ENCODE data around the gene MAD1L1.

MAD1L1 gene

DNA sequence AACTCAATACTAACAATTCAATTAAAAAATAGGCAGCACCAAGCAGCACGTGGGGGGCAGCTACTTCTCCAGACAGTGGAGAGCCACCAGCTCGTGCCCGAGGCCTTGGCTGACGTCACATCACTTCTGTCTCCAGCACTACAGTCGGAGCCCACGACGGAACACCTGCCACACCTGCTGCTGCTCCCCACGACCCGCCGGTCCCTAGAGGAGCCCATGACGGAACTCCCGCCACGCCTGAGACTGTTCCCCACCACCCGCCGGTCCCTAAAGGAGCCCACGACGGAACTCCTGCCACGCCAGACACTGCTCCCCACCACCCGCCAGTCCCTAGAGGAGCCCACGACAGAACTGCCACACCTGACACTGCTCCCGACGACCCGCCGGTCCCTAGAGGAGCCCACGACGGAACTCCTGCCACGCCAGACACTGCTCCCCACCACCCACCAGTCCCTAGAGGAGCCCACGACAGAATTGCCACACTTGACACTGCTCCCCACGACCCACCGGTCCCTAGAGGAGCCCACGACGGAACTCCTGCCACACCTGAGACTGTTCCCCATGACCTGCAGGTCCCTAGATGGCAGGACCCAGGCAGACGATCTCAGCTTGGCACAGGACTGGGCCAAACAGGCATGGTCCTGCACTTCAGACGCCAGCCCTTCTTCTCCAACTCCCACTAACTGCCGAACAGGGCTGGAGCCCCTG is 304.7 kb downstream of the MAD1L1 start:
- Histone ChIP-seq H4K8ac (ENCODE audit: low read depth, low read length) (no peak overlapping the region), H2AFZ (ENCODE audit: insufficient read depth, low read length, poor library complexity) (no peak overlapping the region), H3K4me3 (ENCODE audit: low read depth, low read length) (no peak overlapping the region), H3K27ac (ENCODE audit: low read depth, low read length) (no peak overlapping the region), H3K9me3 (ENCODE audit: insufficient read depth, low read depth, low read length) (peaks cover 7% of the 10 kb centered on the region), H4K12ac (ENCODE audit: low read depth, low read length) (no peak overlapping the region), H3K36me3 (ENCODE audit: control insufficient read depth in 1 of 2, insufficient read depth in 2 of 2, low read length in 2 of 2) (no peaks in the 10 kb centered on the region), H3K27me3 (ENCODE audit: insufficient read depth, low read length) (no peaks in the 10 kb centered on the region), H4K91ac (ENCODE audit: low read depth, low read length) (no peak overlapping the region), H3K18ac (ENCODE audit: low read length) (no peak overlapping the region), H3K79me2 (ENCODE audit: control insufficient read depth, insufficient read depth, low read length, poor library complexity) (no peaks in the 10 kb centered on the region), H2BK120ac (ENCODE audit: insufficient read depth, low read length, poor library complexity) (no peak overlapping the region), H3K4ac (ENCODE audit: low read depth, low read length) (no peak overlapping the region), H2BK5ac (ENCODE audit: low read depth, low read length, poor library complexity) (no peak overlapping the region), H3K14ac (ENCODE audit: low read length) (no peak overlapping the region), H3K79me1 (ENCODE audit: low read length) (no peaks in the 10 kb centered on the region), H3K23ac (ENCODE audit: low read length) (no peak overlapping the region), H2BK12ac (ENCODE audit: low read length) (no peak overlapping the region), H3K4me1 (ENCODE audit: control insufficient read depth in 1 of 2, insufficient read depth in 2 of 2, low read length in 2 of 2) (no peaks in the 10 kb centered on the region), H3K4me2 (ENCODE audit: low read length) (no peak overlapping the region), H2AK5ac (ENCODE audit: low read length) (no peak overlapping the region), H3K9ac (ENCODE audit: low read length) (no peak overlapping the region)
- WGBS (ENCODE audit: extremely low coverage, insufficient coverage, insufficient read length), result no CpG with 5 or more reads among the region's 35 CpGs
- no peak for DNase-seq

DNA sequence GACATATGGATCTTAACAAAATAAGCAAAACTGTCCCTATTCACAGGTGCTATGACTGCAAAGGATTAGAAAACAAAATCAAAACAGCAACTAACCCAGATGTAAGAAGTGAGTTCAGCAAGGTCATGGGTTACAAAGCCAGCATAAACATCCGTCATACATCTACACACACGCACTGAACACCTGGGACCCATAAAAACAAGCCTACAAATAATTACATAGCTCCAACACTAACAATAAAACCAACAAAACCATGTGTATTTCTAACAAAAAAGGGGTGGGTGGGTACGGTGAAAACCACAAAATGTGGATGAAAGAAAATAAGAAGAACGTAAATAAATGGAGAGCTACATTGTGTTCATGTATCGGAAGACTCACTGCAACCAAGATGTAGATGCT is 305.8 kb downstream of the MAD1L1 start:
- no CpG with 5 or more reads among the region's 5 CpGs for WGBS (ENCODE audit: extremely low coverage, insufficient coverage, insufficient read length)
- Histone ChIP-seq H4K8ac (ENCODE audit: low read depth, low read length) (no peak overlapping the region), H3K79me2 (ENCODE audit: control insufficient read depth, insufficient read depth, low read length, poor library complexity) (no peaks in the 10 kb centered on the region), H3K4ac (ENCODE audit: low read depth, low read length) (no peak overlapping the region), H3K79me1 (ENCODE audit: low read length) (no peaks in the 10 kb centered on the region), H3K9ac (ENCODE audit: low read length) (no peak overlapping the region), H3K27me3 (ENCODE audit: insufficient read depth, low read length) (no peaks in the 10 kb centered on the region), H3K18ac (ENCODE audit: low read length) (no peak overlapping the region), H2AK5ac (ENCODE audit: low read length) (no peak overlapping the region), H3K36me3 (ENCODE audit: control insufficient read depth in 1 of 2, insufficient read depth in 2 of 2, low read length in 2 of 2) (no peaks in the 10 kb centered on the region), H3K9me3 (ENCODE audit: insufficient read depth, low read depth, low read length) (peaks cover 7% of the 10 kb centered on the region), H4K91ac (ENCODE audit: low read depth, low read length) (no peak overlapping the region), H2BK12ac (ENCODE audit: low read length) (no peak overlapping the region), H2BK5ac (ENCODE audit: low read depth, low read length, poor library complexity) (no peak overlapping the region), H3K4me3 (ENCODE audit: low read depth, low read length) (no peak overlapping the region), H2BK120ac (ENCODE audit: insufficient read depth, low read length, poor library complexity) (no peak overlapping the region), H2AFZ (ENCODE audit: insufficient read depth, low read length, poor library complexity) (no peak overlapping the region), H3K23ac (ENCODE audit: low read length) (no peak overlapping the region), H3K27ac (ENCODE audit: low read depth, low read length) (no peak overlapping the region), H3K14ac (ENCODE audit: low read length) (no peak overlapping the region), H3K4me1 (ENCODE audit: control insufficient read depth in 1 of 2, insufficient read depth in 2 of 2, low read length in 2 of 2) (peaks cover 3 to 6% of the 10 kb centered on the region in 2 experiments), H3K4me2 (ENCODE audit: low read length) (no peak overlapping the region), H4K12ac (ENCODE audit: low read depth, low read length) (no peak overlapping the region)
- DNase-seq, result no peak

DNA sequence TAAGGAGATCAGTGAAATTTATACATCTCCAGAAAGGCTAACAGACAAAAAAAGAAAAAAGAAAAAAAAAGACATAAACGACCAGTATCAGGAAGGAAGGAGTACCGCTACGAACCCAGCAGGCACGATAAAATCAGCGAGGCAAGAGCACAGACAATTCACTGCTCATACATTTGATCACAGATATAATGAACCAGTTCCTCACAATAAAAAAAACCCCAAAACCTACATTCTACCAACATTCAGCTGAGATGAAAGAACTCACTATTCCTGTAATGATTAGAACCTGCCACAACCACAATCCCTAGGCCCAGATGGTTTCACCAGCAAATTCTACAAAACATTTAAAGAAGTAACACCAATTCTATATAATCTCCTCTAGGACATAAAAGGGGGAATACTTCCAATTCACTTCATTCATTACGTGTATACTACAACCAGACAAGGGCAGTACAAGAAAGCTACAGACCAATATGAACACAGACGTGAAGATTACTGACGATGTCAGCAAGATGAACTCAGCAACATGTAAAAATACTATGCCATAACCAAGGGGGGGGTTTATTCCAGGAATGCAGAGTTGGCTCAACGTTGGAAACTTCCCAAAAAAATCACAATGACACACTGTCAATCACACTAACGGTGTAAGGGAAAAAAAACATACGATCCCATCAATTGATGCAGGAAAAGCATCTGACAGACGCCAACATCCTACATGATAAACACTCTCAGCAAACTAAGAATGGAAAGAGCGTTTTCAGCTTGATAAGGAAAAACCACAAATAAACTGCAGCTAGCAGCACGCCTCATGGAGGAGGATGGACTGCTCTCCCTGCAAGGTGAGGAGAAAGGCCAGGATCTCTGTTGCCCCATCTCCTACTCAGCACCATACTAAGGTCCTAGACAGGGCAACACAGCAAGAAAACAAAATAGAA is 306.5 kb downstream of the MAD1L1 start:
- no peak overlapping the region for H2BK12ac ChIP-seq (ENCODE audit: low read length)
- H3K4ac ChIP-seq (ENCODE audit: low read depth, low read length), result no peak overlapping the region
- H3K79me1 ChIP-seq (ENCODE audit: low read length), result no peaks in the 10 kb centered on the region
- H3K36me3 ChIP-seq (ENCODE audit: control insufficient read depth in 1 of 2, insufficient read depth in 2 of 2, low read length in 2 of 2), result no peaks in the 10 kb centered on the region
- H3K14ac ChIP-seq (ENCODE audit: low read length), result no peak overlapping the region
- H4K12ac ChIP-seq (ENCODE audit: low read depth, low read length), result no peak overlapping the region
- no peak overlapping the region for H3K23ac ChIP-seq (ENCODE audit: low read length)
- H4K91ac ChIP-seq (ENCODE audit: low read depth, low read length), result no peak overlapping the region
- no peak overlapping the region for H4K8ac ChIP-seq (ENCODE audit: low read depth, low read length)
- H3K4me1 ChIP-seq (ENCODE audit: control insufficient read depth in 1 of 2, insufficient read depth in 2 of 2, low read length in 2 of 2), result peaks cover 3 to 6% of the 10 kb centered on the region in 2 experiments
- no peak overlapping the region for H2AK5ac ChIP-seq (ENCODE audit: low read length)
- no peak overlapping the region for H3K27ac ChIP-seq (ENCODE audit: low read depth, low read length)
- no peak overlapping the region for H3K18ac ChIP-seq (ENCODE audit: low read length)
- H2AFZ ChIP-seq (ENCODE audit: insufficient read depth, low read length, poor library complexity), result no peak overlapping the region
- no peak overlapping the region for H2BK120ac ChIP-seq (ENCODE audit: insufficient read depth, low read length, poor library complexity)
- no peaks in the 10 kb centered on the region for H3K27me3 ChIP-seq (ENCODE audit: insufficient read depth, low read length)
- H2BK5ac ChIP-seq (ENCODE audit: low read depth, low read length, poor library complexity), result no peak overlapping the region
- peaks cover 5% of the 10 kb centered on the region for H3K9me3 ChIP-seq (ENCODE audit: insufficient read depth, low read depth, low read length)
- no CpG with 5 or more reads among the region's 14 CpGs for WGBS (ENCODE audit: extremely low coverage, insufficient coverage, insufficient read length)
- DNase-seq, result peak in 1 of 2 donors; percentile 11
- H3K4me2 ChIP-seq (ENCODE audit: low read length), result no peak overlapping the region
- no peak overlapping the region for H3K9ac ChIP-seq (ENCODE audit: low read length)
- no peak overlapping the region for H3K4me3 ChIP-seq (ENCODE audit: low read depth, low read length)
- H3K79me2 ChIP-seq (ENCODE audit: control insufficient read depth, insufficient read depth, low read length, poor library complexity), result no peaks in the 10 kb centered on the region

DNA sequence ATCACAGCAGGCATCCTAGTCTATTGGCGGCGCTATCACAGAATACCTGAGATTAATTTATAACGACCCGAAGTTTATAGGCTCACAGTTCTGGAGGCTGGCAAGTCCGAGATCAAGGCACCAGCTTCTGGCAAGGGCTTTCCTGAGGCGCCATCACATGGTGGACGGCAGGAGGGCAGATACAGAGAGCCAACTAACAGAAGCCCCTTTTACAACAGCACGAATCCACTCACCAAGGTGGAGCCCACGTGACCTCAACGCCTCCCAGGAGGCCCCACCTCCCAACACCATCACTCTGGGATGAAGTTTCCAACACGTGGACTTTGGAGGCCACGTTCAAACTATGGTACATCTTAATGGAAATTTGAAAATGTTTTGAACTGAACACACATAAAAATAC is 307.4 kb downstream of the MAD1L1 start:
- no peak overlapping the region for H4K8ac ChIP-seq (ENCODE audit: low read depth, low read length)
- WGBS (ENCODE audit: extremely low coverage, insufficient coverage, insufficient read length), result no CpG with 5 or more reads among the region's 12 CpGs

More for the DNA sequence above, 307.4 kb downstream of the MAD1L1 start:
- Histone ChIP-seq H3K18ac (ENCODE audit: low read length) (no peak overlapping the region), H3K4me1 (ENCODE audit: control insufficient read depth in 1 of 2, insufficient read depth in 2 of 2, low read length in 2 of 2) (peaks cover 3 to 6% of the 10 kb centered on the region in 2 experiments), H2BK120ac (ENCODE audit: insufficient read depth, low read length, poor library complexity) (no peak overlapping the region), H3K23ac (ENCODE audit: low read length) (no peak overlapping the region), H3K9me3 (ENCODE audit: insufficient read depth, low read depth, low read length) (peaks cover under 1% of the 10 kb centered on the region), H2BK12ac (ENCODE audit: low read length) (no peak overlapping the region), H3K4me2 (ENCODE audit: low read length) (no peak overlapping the region), H3K9ac (ENCODE audit: low read length) (no peak overlapping the region), H3K4me3 (ENCODE audit: low read depth, low read length) (no peak overlapping the region), H3K79me1 (ENCODE audit: low read length) (no peaks in the 10 kb centered on the region), H4K12ac (ENCODE audit: low read depth, low read length) (no peak overlapping the region), H2AK5ac (ENCODE audit: low read length) (no peak overlapping the region), H3K4ac (ENCODE audit: low read depth, low read length) (no peak overlapping the region), H2BK5ac (ENCODE audit: low read depth, low read length, poor library complexity) (no peak overlapping the region), H3K14ac (ENCODE audit: low read length) (no peak overlapping the region), H3K79me2 (ENCODE audit: control insufficient read depth, insufficient read depth, low read length, poor library complexity) (no peaks in the 10 kb centered on the region), H2AFZ (ENCODE audit: insufficient read depth, low read length, poor library complexity) (no peak overlapping the region), H3K36me3 (ENCODE audit: control insufficient read depth in 1 of 2, insufficient read depth in 2 of 2, low read length in 2 of 2) (no peaks in the 10 kb centered on the region), H3K27me3 (ENCODE audit: insufficient read depth, low read length) (no peaks in the 10 kb centered on the region), H3K27ac (ENCODE audit: low read depth, low read length) (no peak overlapping the region), H4K91ac (ENCODE audit: low read depth, low read length) (no peak overlapping the region)
- no peak for DNase-seq

Measured in trophoblast cell (in vitro differentiated cells and primary cell).